Fibroblast of peridontal ligament (primary cell): Measurements from ENCODE around the gene TNS3.

Source experiments
- DNase-seq: peaks from one replicate; pipeline ENCODE4 v3.0.0-alpha.2; 2010; ENCODE audit errors: extremely low read depth

Gene TNS3

DNA sequence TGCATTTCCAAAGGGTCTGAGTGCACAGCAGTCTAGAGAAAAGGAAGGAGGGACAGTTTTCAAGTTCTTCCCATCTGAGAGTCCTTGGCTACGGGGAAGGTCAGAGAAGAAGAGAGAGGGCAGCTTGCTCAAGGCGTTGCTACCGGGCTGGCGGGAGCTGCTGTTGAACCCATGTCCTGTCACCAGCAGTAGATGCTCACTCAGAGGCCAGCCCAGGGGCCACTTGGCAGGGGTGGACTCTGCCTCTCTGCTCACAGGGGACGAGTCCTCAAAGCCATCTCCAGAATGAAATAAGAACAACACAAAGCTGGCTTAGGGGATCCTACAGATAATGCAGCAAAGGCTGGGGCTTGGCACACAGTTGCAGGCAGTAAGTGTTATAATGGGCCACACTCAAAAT, 231.5 kb downstream of the TNS3 start:
- no peak for DNase-seq

DNA sequence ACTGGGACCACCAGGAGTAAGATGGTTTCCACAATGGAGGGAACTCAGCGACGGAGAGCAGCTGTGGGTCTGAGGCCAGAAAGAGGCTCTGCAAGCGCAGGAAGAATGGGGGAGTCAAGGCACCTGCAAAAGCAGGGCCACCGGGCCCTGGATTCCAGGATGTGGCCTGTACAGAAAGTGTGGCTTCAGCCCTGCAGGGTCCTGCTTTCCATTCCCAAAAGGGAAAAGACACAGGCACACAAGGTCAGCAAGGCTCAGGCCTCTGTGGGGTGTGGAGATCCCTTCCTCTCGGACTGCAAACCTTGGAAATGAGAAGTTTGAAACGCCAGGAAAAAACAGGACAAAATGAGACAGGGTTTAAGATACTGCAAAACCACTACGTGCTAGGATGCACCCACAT, 232.5 kb downstream of the TNS3 start:
- no peak for DNase-seq

DNA sequence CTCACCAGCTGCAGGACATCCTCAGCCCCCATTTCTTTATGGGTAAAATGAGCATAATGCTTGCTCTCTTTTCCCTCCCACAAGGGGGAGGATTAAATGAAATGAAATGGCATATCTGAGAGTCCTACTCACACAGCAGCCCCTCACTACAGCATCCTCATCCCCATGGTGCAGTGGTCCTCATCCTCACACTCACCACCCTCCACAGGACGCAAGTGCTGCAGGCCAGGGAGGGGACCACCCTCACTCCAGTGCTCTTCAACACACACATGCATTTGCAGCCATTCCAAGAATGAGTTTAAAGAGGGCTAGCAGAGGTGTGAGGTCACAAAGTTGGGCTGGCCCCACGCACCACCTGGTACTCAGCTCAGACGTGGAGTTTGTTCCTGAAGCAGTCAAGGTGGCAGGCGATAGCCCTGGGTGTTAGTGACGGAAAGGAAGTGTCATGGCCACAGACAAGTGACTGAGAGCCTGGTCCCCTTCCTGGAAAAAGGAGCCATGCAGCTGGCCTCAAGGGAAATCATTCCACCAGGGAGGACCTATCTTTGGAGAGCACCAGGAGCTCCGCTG, 234.0 kb downstream of the TNS3 start:
- DNase-seq = no peak

DNA sequence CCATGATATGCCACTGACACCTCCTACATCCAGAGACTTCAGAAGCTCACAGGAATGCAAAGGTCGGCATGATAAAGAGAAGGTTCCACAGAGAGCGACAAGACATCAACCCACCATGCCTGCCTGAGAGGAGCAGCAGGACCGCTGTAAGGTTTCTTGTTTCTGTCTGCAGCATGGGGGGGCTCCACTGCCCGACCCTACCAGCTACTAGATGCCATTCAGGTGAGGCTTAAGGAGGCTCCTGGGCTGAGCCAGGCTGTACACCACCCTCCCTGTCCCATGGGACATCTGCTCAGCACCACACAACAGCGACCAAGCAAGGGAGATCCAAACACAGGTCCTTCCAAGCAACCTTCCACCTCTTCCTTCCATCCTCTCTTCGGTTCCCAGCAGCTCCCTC, 234.6 kb downstream of the TNS3 start:
- no peak for DNase-seq

DNA sequence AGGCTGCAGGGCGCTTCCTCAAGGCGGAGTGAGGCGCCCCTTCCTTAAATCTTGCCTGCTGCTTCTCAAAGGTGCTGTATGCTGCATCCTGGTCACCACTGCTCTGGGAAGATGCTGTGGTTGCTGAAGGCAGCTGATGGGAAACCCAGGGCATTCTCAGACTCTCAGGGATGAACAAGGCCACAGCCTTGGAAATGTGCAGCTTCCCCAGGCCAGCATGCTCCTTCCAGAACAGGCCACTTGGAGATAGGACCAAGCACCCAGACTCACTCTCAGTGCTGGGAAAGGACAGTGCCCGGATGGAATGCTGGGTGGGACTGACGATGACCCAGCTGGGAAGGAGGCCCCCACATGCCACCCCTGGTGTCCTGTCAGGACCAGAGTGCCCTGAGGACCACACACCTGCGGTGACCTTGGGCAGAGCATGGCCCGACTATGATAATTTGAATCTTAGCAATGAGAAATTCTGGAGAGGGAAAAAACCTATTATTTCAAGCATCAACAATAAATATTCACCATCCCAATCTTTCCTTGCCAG, 235.5 kb downstream of the TNS3 start:
- DNase-seq = no peak

DNA sequence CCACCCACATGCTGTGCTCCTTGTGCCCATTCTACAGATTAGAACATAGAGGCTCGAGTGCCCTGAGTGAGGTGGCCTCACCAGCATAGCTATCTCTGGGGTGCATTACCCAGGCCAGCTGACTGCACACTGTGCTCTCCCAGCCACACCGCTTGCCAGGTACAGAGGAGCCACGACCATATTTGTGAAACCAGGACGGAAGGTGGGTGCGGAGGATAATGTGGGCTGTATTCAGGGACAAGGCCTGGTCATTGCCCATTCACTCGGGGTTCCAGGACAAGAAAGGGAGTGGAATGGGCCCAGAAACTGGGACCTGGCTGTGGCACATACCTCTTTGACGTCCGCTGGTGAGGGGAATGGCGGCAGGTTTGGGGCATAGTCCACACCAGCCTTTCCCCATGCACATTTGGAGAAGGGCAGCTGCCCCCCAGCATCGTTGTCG, 236.0 kb downstream of the TNS3 start:
- no peak for DNase-seq

DNA sequence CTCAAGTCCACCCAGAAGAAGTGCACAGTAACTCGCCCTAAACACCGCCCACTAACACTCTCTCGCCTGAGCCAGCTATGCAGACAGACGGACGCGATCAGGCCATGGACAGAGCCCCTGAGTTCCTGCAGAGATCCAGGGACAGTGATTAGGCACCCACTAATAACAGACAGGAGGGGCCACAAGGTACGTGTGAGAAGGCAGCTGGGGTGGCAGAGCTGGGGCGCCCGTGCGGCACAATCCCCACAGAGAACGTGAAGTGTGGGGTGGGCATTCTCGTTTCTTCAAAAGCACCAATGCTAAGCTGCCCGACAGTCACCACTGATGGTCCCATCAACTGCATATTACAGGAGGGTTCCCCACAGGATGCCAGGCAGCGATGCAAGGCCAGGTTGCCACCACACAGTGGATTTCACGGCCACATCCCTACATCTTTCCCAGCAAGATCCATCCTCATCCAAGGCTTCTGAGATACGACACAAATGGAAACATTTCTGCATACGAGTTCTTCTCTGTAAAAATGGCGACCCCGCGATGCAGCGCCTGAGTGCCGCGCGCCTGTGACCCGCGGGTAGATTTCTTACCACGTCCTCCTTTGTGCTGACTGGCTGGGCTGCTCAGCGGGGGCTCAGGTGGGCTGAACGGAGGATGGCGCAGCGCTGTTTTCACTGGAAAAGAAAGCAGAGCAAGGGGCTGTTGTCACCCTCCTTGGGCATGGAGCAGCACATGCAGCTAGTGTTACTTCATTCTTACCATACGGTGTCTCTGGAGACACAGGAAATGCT, 237.5 kb downstream of the TNS3 start:
- DNase-seq = no peak

DNA sequence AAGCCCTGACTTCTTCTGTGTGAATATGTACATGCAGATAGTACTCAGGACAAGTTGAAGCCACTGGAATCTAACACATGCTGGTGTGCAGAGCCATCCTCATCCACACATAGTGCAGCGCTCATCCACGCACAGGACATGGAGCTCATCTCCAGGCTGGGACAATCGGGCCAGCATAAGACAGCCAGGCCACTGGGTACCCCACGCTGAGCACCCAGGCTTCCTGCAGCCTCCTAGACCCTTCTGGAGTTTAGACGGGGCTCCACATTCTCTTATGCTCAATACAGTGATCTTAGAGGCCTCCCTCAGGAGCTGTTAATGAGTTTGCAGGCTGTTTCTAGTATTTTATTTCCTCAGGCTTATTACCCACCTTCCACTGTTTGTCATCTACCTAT, 238.9 kb downstream of the TNS3 start:
- no peak for DNase-seq

DNA sequence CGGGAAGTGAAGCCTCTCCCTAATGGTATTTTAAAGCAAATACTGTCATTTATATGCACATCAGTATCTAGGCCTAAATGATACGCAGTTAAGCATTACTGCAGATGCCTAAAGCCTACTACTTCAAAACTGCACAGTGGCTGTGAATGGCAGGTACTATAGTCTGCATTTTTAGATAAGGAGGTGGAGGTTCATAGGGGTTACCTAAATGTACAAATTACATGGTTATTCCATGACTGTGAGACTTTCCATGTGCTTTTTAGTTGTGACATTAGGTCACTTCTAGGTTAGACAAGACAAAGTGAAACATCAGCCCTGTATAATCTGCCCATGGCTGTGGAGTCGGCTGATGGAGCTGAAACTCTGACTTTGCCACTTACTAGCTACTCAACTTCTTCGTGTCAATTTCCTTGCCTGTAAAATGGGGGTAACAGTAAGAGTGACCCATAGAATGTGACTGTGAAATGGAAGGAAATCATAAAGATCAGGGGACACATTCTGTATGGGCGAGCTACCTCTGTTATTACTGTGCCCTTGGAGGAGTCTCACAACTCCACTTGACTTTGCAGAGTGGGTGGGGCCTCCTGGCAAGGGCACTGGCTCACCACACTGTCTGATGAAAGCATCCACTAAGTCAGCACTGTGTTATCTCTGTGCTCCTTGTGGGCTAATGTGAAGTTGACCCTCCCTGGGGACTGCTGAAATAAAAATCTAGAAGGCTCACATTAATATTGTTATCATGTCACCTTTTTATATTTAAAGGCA, 239.4 kb downstream of the TNS3 start:
- no peak for DNase-seq

DNA sequence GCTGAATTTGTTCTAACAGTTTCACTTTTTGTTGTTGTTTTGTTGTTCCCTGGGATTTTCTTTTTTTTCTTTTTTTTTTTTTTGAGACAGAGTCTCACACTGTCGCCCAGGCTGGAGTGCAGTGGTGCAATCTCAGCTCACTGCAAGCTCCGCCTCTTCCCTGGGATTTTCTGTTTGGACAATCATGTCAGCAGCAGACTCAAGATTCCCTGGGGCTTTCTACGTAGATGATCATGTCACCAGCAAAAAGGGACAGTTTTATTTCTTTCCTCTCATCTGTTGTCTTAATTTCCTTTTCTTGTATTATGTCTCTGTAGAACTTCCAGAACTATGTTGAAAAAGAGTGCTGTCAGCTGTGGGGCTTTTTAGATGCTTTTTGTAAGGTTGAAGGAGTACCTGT, 241.4 kb downstream of the TNS3 start:
- no peak for DNase-seq

DNA sequence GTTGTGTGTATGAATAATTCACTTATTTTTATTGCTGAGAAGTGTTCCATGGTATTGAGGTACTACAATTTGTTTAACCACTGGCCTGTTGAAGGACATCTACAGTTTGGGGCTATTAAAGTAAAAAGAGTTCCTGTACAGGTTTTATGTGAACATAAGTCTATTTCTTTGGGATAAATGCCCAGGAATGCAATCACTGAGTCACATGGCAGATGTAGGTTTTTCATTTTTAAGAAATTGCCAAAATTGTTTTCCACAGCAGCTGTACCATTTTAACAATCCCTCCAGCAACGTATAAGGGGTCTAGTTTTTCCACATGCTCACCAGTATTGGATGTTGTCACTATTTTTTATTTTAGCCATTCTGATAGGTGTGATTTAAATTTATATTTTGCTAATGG, 243.9 kb downstream of the TNS3 start:
- peak; percentile 46 for DNase-seq

DNA sequence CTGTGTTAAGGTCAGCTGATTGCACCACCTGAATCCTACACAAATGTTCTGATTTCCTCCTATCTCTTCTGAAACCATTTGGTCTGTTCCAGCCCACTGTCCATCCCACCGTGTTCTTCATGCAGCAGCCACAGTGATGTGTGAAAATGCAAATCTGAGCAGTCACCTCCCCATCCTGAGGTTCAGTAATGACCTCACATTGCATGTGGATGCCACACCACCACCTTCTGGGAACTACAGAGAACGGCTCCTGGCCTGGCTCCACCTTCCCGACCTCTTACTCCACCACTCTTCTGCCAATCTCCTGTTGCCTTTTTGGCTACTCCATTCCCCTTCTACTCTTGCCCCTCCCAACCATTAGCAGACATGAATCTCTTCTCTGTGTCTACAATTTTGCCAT, 244.4 kb downstream of the TNS3 start:
- no peak for DNase-seq

DNA sequence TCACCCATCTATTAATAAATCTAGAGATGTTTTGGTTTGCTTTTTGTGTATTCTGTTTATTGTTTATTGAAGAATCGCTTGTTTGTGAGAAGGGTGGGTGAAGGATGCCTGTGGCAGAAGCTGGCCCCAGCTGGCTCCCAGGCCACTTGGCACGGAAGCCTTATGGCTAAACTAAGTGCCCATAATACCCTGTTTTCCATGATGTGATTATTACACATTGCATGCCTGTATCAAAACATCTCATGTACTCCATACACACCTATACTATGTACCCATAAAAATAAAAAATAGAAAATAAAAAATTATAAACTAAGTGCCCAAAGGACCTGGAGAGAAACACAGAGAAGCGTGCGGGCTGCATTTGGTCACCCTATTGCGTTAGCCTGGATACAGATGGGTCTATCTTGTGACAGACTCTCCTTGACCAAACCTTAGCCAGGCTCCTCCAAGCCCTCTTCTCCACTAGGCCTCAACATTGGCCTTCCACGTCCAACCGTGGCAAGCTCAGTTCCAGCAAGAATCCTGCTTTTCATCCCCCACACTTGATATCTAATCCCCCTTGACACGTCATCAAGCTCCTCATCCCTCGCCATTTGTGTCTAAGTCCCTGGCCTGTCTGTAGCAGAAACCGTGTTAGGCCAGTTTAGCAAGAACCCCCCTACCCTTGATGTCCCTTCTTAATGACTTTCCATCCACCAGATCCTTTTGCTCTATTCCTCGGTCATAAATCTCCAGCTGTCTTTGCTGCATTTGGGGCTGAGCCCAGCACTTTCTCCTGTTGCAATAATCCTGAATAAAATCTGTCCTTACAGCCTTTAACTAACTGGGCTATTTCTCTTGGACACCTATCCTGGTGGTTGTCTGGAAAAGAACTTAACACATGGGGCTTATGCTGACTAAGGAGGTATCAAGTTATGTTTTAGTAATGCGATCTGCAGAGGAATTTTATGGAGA, 245.2 kb downstream of the TNS3 start:
- no peak for DNase-seq

DNA sequence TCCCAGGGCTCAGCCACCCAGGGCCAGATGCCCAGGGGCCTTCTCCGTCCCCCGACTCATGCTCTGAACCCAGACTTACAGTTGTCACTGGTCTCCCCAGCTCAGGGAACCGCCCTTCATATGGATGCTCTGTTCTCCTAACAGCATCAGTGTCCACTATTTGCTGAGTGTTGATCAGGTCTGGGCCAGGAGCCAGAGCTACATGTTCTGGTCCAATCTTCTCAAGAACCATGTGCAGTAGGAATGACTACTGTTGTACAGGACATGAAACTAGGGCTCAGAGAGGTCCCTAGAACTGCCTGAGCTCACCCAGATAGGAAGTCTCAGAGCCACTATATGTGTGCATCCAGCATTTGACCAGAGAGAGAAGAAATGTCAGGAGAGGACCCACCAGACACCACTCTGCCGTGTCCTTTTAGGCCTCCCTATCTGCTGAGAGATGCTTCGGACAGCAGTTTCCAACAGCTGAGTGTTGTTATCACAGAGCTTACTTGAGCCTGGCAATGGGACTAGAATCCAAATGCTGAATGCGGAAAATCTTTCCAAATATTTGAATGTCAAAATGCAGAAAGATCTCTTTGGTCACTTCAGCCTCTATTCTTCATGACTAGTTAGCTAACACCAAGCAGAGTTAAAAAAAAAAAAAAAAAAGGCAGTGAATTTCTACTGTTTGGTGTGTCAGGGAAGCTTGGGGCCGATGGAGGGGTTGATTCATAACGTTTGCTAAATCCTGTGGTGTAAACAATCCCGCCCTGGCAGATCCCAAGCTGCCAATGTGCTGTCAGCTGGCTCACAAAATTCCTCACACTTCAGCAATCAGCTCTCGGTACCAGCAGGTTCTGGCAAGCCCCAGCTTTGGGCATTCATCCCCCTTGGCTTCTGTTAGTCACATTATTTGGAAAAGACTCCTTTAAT, 246.1 kb downstream of the TNS3 start:
- peak; percentile 94 for DNase-seq

DNA sequence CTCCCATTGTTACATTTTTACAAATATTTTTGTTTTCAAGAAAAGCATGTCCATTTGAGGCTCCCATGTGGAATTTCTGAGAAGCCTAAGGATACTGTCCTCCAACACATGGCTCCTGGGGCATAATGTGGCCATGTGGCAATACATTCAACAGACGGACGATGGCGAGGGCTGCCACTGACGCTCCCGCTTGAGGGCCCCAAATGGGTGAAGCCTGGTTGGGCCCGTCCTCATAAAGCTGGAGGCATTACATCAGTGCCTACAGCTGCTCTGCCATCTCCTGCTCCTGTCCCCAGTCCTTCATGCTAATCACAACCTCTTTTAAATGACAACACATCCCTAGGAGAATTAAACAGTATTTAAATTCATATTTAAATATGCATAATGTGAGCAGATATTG, 246.8 kb downstream of the TNS3 start:
- DNase-seq = no peak

DNA sequence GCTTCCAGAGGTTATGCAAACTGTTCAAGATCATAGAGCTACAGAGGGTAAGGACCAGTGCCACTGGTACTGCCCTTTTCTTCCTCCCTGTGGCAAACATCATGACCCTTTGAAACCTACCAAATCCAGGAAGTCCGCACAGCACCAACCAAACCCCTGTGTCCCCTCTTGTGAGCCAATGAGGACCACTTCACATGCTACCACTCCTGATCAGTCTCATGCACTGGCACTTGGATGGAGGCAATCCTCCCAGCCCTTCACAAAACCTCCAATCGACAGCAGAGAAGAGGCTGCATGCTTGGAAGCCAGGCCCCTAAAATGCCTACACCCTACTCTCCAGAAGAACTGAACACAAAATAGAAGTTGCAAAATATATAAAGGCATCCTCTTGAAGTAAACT, 248.0 kb downstream of the TNS3 start:
- DNase-seq = no peak

DNA sequence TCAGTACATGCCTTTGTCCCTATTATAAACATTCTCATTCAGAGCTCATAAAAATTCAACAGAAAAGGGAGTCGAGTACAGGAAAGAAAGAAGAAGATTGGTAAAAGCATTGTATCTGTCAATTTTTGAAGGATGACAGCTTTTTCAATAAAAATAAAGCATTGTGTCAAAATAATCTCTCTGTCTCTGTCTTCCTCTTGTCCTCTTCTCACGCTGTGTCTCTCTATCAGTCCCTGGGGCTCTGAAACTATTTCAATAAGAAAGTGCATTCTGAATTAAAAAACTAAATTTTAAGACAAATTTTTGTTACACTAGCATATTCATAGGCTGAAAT, 248.4 kb downstream of the TNS3 start:
- DNase-seq = no peak

DNA sequence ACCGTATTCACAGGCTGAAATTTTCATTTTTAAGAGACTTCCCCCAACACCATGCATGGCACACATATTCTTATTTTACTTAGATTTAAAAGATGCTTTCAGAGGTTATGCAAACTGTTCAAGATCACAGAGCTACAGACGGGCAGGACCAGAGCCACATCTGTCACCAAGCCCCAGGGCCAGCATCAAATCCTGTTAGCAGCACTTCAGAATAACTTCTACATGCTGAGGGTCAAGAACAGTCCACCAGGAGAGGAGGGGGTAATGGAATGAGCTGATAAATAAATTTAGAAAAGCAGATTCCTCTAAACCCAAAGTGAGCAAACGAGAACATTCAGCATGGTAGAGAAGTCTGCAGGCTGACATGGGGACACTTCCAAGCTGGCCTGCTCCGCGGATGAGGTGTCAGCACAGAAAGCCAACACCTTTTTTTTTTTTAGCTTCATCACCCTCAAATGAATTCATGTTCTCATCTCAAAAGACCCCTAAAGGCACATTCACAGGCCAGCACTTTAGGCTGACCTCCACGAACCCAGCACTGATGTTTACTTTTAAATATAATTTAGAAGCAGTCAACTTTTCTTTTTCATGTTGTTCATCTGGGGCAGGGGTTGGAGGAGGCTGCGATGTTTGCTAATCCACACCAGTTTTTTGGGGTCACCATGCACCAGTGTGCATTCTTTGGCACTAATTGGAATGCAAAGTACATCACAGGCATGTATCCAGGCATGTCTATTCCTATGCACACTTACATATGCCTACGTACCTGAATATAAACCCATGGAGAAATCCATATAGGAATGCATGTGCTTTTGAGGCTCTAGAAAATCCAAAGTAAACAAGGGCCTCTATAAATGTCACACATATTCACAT, 249.0 kb downstream of the TNS3 start:
- DNase-seq = no peak

DNA sequence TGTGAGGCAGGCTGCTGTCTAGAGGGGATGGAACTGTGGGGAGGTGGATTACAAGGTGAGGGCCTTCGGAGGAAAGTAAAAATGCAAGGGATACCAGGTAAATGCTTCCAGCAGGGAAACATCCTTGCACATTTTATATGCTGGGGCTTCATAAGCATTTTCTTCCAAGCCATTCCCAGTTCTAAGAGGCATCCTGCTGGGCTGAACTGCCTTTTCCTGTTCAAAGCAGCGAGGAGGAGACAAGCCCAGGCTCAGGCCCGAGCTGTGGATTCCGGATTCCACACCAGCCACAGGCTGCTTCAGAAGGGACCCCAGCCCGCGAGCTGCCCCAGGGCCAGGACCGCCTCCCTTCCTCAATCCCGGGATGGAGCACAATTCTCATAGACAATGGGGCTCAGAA, 249.7 kb downstream of the TNS3 start:
- no peak for DNase-seq

DNA sequence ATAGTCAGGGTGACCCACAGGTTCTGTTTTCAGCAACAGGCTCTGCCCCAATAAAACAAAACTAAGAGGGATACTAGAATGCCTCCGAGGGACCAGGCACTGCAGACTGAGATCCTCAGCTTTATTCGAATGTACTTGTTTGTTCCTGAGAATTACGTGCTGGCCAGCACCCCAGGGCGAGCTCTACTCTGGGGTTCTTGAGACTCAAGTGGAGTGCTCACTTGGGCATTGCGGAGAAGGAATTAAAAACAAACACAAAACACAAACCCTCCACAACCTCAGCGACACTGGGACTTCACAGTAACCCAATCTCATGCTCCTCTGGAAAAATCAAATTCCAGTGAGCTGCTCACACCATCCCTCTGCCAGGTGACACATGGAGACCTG, 250.7 kb downstream of the TNS3 start:
- DNase-seq = no peak
